GM18868 (cell line): ENCODE data around the gene DAD1.
"Not testable (repeated sequence)": the region's sequence is repeated elsewhere in the genome, so short reads cannot be mapped to it uniquely, and the experiment has no call there.

Experiments
- ATAC-seq: cut with Tn5 transposase; IDR thresholded peaks from one replicate; pipeline ENCODE4 v1.9.1; 2021; ENCODE audit warnings: mild to moderate bottlenecking, moderate library complexity; ENCODE audit not compliant: unreplicated experiment

DAD1 gene

DNA sequence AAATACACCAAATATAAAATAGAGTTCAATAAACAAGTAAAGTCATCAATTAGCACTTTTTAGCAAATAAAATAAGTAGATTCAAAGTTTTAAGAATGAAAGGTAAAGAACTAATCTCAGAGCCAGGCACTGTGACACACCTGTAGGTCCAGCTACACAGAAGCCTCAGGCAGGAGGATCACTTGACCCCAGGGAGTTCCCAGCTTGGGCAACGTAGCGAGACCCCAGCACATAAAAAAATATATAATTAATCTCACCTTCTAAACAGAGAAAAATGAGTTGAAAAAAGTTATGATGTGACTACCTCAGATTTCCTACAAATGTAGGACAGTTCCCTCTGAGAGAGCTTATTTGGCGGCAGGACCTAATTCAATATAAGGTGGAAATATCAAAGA lies 19.3 kb downstream of the DAD1 start:
- ATAC-seq: no peak

DNA sequence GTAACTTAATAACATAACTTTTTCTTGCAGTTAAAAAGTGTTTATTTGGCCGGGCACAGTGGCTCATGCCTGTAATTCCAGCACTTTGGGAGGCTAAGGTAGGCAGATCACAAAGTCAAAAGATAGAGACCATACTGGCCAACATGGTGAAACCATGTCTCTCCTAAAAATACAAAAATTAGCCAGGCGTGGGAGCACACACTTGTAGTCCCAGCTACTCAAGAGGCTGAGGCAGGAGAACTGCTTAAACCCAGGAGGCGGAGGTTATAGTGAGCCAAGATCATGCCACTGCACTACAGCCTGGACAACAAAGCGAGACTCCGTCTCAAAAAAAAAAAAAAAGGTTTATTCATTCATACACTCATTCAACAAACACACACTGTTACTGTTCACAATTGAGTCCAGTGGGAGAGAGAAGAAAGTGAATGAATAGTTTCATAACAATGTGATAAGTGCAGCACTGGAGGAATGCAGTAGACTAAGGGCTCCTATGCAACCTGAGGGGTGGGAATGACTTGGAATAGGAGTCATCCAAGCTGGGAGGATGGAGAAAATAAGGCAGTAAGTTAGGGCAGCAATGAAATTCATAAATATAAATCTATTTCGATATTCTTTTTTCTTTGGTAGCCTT lies 19.8 kb downstream of the DAD1 start:
- ATAC-seq: no peak

DNA sequence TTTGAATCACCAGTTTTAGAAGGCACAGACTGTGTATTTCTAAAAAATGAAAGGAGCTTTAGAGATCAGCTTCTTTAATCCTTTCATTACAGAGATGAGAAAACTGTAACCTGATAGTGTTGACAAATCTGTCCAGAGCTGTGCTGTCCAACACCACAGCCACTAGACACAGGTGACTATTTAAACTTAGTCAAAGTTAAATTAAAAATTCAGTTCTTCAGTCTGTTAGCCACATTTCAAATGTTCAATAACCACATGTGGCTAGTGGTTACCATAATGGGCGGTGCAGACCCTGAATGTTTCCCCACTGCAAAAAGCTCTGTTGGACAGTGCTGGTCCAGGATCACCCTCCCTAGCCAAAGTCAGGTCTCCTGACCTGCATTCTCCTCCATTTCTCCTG lies 21.6 kb downstream of the DAD1 start:
- ATAC-seq: no peak

DNA sequence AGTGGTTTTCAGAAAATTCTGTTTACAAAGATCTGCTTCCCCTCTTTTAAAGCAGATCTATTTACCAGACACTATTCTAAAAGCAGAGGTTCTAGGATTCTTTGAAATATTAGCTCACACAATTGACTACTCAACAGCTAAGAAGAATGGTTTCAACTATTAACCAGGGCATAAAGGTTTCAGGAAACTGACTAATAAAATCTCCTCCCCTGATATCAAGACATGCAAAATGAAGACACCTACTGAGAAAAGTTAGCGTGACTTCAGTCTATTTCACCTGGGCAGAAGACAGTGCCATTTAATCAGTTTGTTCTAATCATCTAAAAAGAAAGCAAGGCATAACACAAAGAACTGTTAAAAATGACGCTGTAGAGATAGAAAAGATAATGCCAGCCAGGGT lies 22.2 kb downstream of the DAD1 start:
- no peak for ATAC-seq

DNA sequence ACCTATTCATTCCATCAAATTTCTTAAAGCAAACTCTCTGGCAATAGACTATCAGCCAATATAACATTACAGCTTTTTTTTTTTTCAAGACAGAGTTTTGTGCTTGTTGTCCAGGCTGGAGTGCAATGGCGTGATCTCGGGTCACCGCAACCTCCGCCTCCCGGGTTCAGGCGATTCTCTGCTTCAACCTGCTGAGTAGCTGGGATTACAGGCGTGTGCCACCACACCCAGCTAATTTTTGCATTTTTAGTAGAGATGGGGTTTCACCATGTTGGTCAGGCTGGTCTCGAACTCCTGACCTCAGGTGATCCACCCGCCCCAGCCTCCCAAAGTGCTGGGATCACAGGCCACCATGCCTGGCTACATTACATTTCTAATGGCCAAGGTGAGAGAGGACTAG lies 22.8 kb downstream of the DAD1 start:
- not testable (repeated sequence) for ATAC-seq

DNA sequence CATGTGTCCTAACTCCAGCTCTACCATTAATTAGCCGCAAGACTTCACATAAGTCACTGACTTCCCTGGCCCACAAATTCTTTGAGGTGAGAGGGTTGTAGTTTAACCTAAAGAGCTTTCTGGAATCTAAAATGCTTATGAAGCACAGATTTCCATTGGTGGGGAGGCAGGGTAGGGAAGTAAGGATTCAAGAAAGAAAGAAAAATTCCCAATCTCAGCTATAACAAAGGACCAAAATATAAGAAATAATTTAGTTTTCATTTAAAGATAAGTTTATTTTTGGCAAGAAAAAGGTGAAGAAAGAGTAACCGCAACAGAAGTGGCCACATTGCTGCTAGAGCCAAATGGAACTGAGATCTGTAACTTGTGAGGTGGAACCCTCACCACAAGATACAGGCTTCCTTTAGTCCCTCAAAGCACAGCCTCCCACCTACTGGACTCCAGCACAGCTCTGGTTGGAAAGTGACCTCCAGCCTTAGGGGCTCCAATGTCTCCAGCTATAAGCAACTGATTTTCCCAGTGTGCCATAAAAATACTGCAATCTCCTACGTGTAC lies 23.6 kb downstream of the DAD1 start:
- ATAC-seq: peak; percentile 43

DNA sequence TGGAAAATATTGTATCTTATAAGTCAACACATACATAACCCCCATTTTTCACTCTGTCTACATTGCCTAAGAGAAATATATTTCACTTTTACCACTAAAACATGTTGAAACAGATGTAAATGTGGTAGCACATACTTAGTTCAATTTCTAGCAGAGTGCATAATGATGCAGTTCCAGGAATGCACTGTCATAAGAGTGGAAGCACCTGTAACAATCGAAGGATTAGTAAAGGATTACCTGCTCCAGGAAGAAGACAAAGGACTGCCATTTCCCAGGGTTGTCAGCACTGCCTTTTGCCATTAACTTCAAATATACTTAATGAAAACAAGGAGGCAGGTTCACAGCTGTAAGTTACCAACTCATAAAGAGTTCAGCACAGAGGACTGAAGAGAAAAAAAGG lies 24.6 kb downstream of the DAD1 start:
- ATAC-seq: no peak

DNA sequence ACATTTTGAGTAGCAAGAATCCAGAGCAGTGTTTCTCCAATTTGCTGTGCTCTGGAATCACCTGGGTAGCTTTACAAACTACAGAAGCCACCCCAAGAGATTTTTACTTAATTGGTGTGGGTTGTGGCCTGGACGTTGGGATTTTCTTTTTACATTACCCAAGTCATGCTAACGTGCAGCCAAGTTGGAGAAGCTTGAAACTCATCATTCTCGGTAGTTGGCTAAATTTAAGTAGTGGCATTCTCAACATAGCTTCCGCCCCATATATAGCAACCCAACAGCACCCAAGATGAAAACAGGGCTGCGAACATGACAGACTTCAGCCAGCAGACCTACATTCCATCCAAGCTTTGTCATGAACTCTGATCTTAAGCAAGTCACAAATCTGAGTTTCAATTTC lies 25.0 kb downstream of the DAD1 start:
- ATAC-seq: peak; percentile 52

DNA sequence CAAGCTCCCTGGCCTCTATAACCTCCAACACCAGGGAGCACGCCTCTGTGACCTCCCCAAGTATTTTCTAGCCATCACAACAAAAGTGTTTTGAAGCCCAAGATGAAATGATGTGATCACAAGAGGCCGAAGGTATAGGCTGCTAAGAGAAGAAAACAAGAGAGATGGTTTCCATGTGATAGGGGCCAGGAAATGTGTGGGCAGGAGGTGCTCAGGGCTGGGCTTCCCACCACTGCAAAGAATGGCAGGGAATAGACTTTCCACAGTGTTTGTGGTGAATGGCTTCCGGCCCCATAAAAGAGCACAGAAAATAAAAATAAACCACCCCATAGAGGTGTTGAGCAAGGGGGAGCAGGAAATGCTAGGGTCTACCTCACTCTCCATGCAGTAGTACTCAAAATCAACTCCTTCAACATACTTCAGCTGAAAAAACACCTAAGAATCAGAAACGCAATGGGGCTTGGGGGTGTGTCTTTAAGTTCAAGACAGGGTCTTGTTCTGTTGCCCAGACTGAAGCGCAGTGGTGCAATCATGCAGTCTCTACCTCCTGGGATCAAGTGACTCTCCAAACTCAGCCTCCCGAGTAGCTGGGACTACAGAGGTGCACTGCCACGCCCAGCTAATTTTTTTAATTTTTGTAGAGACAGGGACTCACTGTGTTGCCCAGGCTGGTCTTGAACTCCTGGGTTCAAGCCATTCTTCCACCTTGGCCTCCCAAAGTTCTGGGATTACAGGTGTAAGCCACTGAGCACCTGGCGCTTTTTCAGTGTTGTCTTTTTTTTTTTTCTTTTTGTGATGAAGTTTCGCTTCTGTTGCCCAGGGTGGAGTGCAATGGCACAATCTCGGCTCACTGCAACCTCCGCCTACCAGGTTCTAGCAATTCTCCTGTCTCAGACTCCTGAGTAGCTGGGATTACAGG lies 27.1 kb downstream of the DAD1 start:
- ATAC-seq: no peak

DNA sequence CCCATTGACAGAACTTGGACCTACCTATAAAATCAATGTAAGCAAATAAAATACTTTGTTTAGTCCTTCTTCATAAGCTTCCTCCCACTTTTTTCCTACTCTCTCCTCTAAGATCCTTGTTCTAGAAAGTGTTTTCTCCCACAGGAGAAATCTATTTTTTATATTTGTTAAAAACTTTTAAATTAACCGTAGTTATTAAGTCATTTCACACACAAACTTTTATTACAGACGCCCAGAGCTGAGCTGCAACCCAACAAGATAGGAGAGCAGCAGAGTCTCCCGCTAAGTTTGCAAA lies 27.7 kb downstream of the DAD1 start:
- no peak for ATAC-seq

DNA sequence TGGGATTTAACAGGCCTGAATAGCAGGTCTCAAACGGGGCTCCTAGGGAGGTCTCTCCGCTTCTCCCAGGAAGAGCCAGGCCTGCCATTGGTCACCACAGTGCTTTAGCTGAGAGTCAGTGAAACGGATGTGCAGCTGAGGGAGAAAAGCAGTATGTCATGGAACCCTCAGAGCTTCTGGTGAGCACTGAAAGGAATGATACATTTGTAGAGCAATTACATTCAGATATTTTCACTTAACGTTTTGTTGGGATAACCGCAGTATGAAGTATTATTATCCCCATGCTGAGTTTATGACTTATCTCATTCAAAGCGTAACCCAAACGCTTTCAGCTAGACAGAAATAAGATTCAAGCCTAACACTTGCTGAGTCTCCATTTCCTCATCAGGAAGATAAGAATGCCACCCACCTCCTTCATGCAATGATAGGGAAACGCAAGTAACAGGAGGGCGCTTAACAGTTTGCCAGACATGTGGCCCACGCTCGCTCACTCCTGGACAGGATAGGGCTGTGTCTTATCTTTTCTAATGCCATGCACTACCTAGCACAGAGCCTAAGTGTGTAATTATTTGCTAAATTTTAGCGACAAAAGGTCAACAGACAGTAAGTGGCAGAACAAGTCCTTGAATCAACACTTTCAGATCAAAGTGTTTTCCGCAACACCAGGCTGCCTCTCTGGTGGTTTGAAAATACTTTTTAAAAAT lies 28.2 kb downstream of the DAD1 start:
- ATAC-seq: no peak

DNA sequence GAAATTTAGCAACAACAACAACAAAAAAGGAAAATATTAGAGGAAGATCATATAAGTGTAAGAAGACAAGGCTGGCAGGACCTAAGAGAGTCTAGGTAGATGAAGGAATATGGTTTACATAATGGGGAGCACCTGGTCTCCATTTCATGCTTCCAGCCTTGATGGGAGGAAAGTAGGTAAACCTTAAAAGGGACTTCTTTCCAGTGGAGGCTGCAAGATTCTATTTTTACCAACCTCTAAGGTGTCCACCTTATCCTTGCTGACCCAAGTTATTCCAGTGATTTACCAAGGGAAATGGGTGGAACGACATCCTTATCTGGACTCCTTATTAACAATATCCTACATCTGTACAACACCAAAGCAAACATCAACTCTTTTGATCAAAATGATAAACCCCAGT lies 30.0 kb downstream of the DAD1 start:
- no peak for ATAC-seq

DNA sequence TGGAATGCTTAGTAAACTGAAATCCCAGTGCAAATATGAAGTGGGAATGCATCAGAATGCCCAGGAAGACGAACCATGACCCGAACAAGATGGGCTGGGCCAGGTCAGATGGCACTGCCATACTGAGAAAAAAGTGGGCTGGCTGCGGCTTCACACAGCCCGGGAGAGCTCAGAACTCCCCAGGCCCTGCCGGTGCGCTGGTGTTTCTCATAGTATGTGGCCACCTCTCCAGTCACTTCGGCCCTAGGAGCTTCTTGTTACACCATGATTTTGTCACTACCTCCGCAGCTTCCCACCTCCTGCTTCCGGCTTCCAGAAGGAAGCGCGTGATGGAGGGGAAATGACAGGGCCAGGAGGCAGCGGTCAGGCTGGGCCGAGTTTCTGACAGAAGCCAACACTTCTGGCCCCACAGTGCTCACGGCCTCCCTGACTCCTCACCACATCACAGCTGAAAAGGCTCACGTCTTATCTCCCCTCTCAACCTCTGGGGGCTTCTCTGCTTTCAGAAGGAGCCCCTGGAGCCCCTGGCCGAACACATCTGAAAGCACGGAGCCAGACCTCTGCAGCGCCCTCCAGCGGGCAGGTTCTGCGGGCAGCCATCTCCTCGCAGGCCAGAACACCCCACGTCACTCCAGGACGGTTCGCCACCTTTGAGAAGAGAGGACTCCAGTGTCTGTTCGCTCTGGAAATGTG lies 30.7 kb downstream of the DAD1 start:
- ATAC-seq: no peak

DNA sequence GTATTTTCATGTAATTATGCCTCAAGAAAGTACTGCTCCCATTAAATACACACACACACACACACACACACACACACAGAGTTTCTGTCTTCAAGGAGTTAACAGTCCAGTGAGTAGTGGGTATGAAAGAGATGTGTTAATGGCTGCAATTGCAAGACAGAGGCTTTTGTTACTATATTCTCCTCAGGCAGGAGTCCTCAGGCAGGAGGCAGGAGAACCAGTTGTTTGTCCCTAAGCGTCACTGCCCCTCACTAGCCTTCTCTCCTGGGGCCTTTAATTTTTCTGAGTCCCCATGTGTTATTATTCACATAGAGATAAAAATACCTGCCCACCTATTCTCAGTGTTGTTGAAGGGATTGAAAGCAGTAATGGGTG lies 31.2 kb downstream of the DAD1 start:
- no peak for ATAC-seq

DNA sequence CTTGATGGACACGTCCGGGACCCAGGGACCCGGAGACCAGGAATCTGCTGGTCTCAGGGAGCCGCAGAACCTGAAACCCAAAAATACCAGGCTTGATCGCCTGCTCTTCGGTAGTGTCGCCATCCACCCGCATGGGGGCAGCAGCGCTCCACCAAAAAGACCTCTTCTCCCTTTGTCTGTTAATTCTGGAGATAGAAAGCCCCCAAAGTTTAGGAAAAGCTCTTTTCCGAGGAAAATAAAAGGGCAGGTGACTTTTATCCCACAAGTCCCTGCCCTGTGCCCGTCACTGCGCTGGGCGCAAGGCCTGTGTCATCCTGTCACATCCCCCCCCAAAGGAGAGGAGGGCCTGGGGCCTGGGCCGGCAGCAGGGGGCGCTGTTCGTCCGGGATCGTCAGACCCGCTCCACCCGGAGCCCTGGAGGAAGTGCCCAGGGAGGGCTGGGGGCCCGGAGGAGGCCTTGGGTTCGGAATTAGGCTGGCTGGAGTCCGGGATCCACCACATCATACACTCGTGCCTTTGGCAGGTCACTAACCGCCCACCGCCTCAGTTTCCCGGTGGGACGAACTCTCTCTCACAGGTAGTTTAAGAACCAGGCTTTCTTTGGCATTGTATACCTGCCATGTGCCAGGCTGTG lies 31.9 kb downstream of the DAD1 start:
- ATAC-seq: peak; percentile 26

DNA sequence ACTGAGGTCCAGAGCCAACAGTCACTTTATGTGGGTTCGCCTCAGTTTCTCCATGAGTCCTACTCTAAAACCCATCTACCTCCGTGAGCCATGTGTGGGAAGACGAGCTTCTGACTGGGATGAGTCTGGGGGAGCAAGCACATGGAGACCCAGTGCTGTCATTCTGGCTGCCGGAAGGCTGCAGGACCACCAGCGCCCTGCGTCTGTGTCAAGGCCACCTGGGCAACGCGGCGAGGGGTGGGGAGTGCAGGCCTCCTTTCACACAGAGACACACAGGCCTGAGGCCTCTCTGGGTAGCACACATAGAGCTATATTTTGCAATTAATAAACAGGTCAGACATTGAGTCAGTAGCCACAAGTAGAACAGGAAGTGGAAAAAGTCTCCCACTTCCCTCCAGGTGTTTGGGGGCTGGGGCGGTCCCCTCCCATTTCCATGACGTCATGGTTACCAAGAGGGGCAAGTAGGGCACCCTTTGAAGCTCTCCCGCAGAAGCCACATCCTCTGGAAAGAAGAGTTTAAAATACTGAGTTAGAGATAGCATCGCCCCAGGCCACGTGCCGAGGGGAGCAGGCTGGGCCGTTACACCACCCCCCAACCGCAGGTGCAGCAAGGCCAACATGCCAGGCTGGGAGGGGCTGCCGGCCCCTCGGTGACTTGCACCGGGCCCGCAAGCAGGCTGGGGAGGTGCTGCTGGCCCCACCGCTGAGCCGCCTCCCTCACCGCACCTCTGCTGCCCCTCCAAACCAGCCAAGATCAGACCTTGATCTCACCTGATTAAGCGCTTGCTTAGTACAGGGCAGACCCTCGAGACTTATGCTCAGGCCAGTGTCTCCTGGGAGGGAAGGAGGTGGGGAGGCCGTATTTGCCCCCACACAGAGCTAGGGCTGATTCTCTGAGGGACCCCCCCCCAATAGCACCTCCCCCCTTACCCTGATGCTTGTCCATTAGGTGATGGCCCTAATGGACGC lies 32.7 kb downstream of the DAD1 start:
- ATAC-seq: peak; percentile 79

DNA sequence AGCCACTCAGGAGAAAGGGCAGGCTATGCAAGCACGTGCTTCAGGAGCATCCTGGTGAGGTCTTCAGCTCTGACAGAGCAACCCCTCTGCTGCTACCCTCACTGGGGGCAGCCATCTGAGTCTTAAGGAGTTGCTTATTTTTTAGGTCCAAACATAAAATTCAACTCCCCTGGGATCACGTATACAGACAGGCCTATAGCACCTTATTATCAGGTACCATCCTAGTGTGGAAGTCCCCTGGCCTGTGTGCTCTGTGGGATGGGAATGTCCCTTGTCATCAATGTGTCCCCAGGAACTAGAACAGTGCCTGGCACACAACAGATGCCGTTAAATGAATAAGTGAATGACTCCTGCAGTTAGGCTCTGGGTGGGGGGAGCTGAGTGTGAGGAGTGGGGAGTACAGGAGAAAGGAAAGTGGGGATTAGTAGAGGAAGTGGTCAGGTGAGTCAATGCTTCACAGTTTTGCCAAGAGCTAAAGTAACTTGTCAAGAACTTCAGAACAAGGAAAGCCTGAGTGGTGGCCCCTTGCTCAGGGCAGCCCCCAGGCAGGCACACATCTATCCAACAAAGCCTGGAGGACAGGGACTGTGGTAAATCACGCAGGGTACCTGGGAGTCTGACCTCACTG lies 33.5 kb downstream of the DAD1 start:
- ATAC-seq: peak; percentile 12

DNA sequence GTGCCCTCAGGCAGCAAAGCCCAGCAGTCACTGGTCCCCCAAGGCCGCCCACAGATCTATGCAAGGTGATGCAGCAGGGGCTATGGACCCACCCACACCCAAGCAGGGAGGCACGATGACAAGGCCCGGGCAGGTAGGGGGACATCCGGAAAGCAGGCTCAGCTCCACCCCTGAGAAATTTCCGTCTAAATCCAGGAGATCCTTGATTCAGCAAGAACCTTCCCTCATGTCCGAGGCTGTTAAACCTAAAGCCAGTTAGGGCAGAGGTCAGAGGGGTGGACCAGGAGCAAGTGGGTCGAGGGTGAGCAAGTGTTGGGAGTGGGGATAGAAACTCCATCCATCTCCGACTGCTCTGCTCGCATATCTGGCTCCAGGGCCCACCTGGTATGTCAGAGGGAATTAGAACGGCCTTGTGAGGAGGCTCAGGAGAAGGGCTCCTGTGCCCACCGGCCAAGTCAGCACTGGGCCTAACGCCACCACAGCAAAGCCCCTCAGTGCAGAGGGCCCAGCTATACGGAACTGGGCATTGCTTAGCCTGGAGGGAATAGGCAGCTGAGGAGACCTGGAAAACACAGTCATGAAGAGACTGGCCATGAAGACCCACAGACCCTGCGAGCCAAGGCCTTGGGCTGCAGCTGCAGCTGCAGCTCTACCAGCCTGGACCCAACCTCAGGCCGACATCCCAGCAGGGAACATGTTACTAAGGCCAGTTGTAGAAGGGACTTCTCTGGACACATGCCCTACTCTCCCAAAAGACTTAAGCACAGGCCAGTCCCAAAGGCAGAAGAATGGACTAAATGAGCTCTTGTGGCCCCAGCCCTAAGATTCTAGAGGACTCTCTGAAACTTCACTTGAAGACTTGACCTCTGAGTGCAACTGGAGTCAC lies 34.3 kb downstream of the DAD1 start:
- no peak for ATAC-seq
